ENCODE measurements around the gene CORIN.

The CORIN gene

DNA sequence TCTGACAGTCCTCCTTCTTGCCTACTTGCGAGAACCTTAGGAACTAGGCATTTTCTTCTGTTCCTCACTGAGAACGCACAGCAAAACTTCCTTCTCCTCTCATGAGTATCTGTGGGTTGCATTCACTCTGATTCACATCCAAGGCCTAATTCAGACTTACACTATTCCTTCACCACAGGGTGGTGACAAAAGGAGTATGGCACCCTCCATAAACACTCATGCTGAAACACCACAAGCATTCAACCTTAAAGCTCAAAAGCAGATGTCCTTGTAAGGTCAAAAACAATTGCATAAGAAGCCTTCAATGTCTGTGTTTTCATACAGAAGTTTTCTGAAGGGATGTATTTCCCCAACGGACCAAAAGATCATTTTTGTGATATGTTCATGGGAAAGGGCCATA is 147.3 kb downstream of the CORIN start:
- Histone ChIP-seq H3K4me1 (ENCODE audit: control insufficient read depth in 1 of 2, insufficient read depth in 1 of 2, low read depth in 1 of 2, low read length in 1 of 2) (no peaks in the 10 kb centered on the region), H3K9me3 (no peaks in the 10 kb centered on the region), H3K27ac (no peak overlapping the region), H3K36me3 (no peaks in the 10 kb centered on the region), H3K27me3 (peaks cover 22% of the 10 kb centered on the region), H3K4me3 (ENCODE audit: low read depth in 1 of 2, low read length in 1 of 2) (no peak overlapping the region)
- TF ChIP-seq, protein P1, sequence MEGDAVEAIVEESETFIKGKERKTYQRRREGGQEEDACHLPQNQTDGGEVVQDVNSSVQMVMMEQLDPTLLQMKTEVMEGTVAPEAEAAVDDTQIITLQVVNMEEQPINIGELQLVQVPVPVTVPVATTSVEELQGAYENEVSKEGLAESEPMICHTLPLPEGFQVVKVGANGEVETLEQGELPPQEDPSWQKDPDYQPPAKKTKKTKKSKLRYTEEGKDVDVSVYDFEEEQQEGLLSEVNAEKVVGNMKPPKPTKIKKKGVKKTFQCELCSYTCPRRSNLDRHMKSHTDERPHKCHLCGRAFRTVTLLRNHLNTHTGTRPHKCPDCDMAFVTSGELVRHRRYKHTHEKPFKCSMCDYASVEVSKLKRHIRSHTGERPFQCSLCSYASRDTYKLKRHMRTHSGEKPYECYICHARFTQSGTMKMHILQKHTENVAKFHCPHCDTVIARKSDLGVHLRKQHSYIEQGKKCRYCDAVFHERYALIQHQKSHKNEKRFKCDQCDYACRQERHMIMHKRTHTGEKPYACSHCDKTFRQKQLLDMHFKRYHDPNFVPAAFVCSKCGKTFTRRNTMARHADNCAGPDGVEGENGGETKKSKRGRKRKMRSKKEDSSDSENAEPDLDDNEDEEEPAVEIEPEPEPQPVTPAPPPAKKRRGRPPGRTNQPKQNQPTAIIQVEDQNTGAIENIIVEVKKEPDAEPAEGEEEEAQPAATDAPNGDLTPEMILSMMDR (IDR thresholded peaks at IDR 0.05): no peak

DNA sequence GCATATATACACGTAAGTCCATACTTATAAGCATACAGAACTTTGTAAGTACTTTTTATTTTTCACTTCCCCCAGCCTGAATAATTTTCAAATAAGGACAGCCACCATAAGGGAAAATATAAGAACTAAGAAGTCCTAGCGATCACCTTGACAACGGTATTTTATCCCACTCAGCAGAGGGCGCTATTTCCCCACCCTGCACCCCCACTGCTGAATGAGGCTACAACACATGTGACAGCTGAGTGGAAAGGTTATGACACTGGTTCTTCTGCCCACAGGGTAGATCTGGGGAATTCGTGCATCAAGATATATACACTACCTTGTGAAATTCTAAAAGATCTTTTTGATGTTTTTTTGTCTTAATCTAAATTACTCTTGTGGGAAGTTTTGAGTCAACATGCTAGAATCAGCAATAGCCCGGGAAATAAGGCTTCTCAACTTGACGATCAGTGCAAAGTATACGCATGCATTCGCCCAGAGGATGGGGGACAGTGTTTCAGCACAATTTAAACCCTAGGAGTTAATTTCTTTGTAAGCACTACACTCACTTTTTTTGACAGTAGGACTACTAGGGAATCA is 151.5 kb downstream of the CORIN start:
- Histone ChIP-seq H3K36me3 (no peaks in the 10 kb centered on the region), H3K27ac (no peak overlapping the region), H3K9me3 (no peaks in the 10 kb centered on the region), H3K4me3 (ENCODE audit: low read depth in 1 of 2, low read length in 1 of 2) (no peak overlapping the region), H3K4me1 (ENCODE audit: control insufficient read depth in 1 of 2, insufficient read depth in 1 of 2, low read depth in 1 of 2, low read length in 1 of 2) (no peaks in the 10 kb centered on the region), H3K27me3 (no peaks in the 10 kb centered on the region)
- TF ChIP-seq, protein P1 (IDR thresholded peaks at IDR 0.05): peak; percentile 34

DNA sequence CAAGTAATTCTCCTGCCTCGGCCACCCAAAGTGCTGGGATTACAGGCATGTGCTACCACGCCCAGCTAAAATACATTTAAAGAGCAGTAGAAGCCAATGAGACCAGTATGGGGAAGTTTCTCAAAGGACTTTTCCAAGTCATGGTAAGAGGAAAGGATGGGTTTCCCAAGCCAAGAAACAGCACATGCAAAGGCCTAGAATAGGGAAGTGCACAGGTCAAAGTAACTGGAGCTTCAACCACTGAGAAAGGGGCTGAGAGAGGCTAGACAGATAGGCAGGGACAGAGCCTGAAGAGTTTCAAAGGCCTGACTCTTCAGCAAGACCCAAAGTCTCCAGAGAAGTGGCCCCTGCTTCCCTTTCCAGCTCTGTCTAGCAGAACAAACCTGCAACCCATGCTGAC is 162.1 kb downstream of the CORIN start:
- Histone ChIP-seq H3K27ac (no peak overlapping the region), H3K27me3 (no peaks in the 10 kb centered on the region), H3K4me3 (ENCODE audit: low read depth in 1 of 2, low read length in 1 of 2) (no peak overlapping the region), H3K36me3 (no peaks in the 10 kb centered on the region), H3K9me3 (no peaks in the 10 kb centered on the region), H3K4me1 (ENCODE audit: control insufficient read depth in 1 of 2, insufficient read depth in 1 of 2, low read depth in 1 of 2, low read length in 1 of 2) (peaks cover 0 to 4% of the 10 kb centered on the region in 2 experiments)
- TF ChIP-seq, protein P1 (IDR thresholded peaks at IDR 0.05): no peak

DNA sequence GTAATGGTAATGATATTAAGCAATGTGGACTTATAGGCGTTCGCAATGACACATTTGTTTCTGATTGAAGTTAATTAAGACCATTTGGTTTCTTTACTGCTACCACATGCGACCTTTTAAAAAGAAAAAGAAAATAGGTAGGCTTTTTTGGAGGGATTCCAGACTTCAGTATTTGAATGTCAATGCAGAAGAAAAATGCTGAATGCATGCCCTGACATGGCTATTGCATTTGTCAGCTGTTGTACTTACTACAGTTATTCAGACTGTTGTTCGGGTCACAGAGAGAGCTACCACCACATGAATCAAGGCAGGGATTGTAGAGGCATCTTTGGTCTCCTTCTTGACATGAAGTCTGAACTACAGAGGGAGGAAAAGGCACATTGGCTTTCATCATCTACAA is 163.7 kb downstream of the CORIN start:
- peaks cover 0 to 4% of the 10 kb centered on the region in 2 experiments for H3K4me1 ChIP-seq (ENCODE audit: control insufficient read depth in 1 of 2, insufficient read depth in 1 of 2, low read depth in 1 of 2, low read length in 1 of 2)
- TF ChIP-seq, protein P1 (IDR thresholded peaks at IDR 0.05): no peak

DNA sequence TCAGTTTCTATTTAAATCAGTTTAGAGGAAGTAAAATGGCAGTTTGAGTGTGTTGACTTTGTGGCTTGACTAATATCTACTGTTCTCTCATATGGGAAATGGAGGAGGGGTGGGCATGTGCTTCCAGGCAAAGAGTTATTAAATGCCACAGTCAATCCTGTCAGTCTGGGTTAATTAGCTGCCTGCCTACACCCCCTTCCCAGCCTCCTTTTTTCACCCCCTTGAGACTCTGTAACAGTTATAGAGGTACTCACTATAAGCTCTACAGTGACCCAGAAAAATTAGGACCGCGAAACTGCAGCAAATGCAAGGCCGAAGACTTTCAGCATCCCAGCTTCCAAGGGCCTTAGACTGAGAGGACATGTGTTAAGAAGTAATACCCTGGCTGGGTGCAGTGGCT is 165.2 kb downstream of the CORIN start:
- Histone ChIP-seq H3K27me3 (peaks cover 6% of the 10 kb centered on the region), H3K9me3 (no peaks in the 10 kb centered on the region), H3K36me3 (no peaks in the 10 kb centered on the region), H3K27ac (no peak overlapping the region), H3K4me1 (ENCODE audit: control insufficient read depth in 1 of 2, insufficient read depth in 1 of 2, low read depth in 1 of 2, low read length in 1 of 2) (peaks cover 0 to 4% of the 10 kb centered on the region in 2 experiments), H3K4me3 (ENCODE audit: low read depth in 1 of 2, low read length in 1 of 2) (no peak overlapping the region)
- TF ChIP-seq, protein P1 (IDR thresholded peaks at IDR 0.05): no peak

More for the DNA sequence above, 163.7 kb downstream of the CORIN start:
- H3K4me3 ChIP-seq (ENCODE audit: low read depth in 1 of 2, low read length in 1 of 2): no peak overlapping the region
- H3K27ac ChIP-seq: no peak overlapping the region
- no peaks in the 10 kb centered on the region for H3K36me3 ChIP-seq
- H3K9me3 ChIP-seq: no peaks in the 10 kb centered on the region
- no peaks in the 10 kb centered on the region for H3K27me3 ChIP-seq
